HL-60 (cell line): ENCODE data around the gene ATP10A.

ENCODE experiments used
- CTCF ChIP-seq: IDR thresholded peaks from one replicate; pipeline ENCODE4 v1.5.1; 2011; ENCODE audit warnings: low read length, control low read depth, inconsistent platforms; ENCODE audit not compliant: insufficient read depth
- GABPA ChIP-seq: IDR thresholded peaks from 2 replicates; pipeline ENCODE4 v1.6.1; 2012; ENCODE audit warnings: low read depth
- POLR2AphosphoS5 ChIP-seq: IDR thresholded peaks from 2 replicates; pipeline ENCODE4 v1.6.1; 2012; ENCODE audit warnings: low read depth
- SPI1 ChIP-seq: IDR thresholded peaks from 2 replicates; pipeline ENCODE4 v1.6.1; 2012; ENCODE audit warnings: low read depth, mild to moderate bottlenecking, borderline replicate concordance
- TF ChIP-seq, protein P1 (sequence below): IDR thresholded peaks from 2 replicates; pipeline ENCODE4 v1.6.1; 2012; ENCODE audit warnings: low read depth; ENCODE audit not compliant: insufficient replicate concordance

- TF ChIP-seq CTCF: no peak
- no peak for TF ChIP-seq POLR2AphosphoS5
- TF ChIP-seq, protein P1, sequence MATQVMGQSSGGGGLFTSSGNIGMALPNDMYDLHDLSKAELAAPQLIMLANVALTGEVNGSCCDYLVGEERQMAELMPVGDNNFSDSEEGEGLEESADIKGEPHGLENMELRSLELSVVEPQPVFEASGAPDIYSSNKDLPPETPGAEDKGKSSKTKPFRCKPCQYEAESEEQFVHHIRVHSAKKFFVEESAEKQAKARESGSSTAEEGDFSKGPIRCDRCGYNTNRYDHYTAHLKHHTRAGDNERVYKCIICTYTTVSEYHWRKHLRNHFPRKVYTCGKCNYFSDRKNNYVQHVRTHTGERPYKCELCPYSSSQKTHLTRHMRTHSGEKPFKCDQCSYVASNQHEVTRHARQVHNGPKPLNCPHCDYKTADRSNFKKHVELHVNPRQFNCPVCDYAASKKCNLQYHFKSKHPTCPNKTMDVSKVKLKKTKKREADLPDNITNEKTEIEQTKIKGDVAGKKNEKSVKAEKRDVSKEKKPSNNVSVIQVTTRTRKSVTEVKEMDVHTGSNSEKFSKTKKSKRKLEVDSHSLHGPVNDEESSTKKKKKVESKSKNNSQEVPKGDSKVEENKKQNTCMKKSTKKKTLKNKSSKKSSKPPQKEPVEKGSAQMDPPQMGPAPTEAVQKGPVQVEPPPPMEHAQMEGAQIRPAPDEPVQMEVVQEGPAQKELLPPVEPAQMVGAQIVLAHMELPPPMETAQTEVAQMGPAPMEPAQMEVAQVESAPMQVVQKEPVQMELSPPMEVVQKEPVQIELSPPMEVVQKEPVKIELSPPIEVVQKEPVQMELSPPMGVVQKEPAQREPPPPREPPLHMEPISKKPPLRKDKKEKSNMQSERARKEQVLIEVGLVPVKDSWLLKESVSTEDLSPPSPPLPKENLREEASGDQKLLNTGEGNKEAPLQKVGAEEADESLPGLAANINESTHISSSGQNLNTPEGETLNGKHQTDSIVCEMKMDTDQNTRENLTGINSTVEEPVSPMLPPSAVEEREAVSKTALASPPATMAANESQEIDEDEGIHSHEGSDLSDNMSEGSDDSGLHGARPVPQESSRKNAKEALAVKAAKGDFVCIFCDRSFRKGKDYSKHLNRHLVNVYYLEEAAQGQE: no peak
- TF ChIP-seq GABPA: no peak
- TF ChIP-seq SPI1: no peak
These were observed 194.8 kb downstream of the ATP10A start for GRCh38 chr15:25668236-25668795.
